Suprapubic skin (tissue), 4 donors: ENCODE data around the gene NRF1. TPM values are rescaled to one million over a fixed set of nuclear protein-coding genes. Genes with fewer than 3 reads are reported as not detected.
"Not testable (repeated sequence)": the region's sequence is repeated elsewhere in the genome, so short reads cannot be mapped to it uniquely, and the experiment has no call there.

ENCODE experiments used
- DNase-seq, 2 donors: peaks; one replicate each; pipeline ENCODE4 v3.0.0-alpha.2; 2019; ENCODE audit warnings: low spot score in 2 of 2
- H3K27ac ChIP-seq: fragments of 200-600 bp; sonication (generic); one replicate; pipeline ENCODE4 v1.5.1; 2019
- H3K27me3 ChIP-seq: fragments of 200-600 bp; sonication (generic); one replicate; pipeline ENCODE4 v1.5.1; 2019
- H3K36me3 ChIP-seq: fragments of 200-600 bp; sonication (generic); one replicate; pipeline ENCODE4 v1.5.1; 2019
- H3K4me1 ChIP-seq: fragments of 200-600 bp; sonication (generic); one replicate; pipeline ENCODE4 v1.5.1; 2019
- H3K4me3 ChIP-seq: fragments of 200-600 bp; sonication (generic); one replicate; pipeline ENCODE4 v1.5.1; 2019; ENCODE audit warnings: mild to moderate bottlenecking
- H3K9me3 ChIP-seq: fragments of 200-600 bp; sonication (generic); one replicate; pipeline ENCODE4 v1.5.1; 2019
- CTCF ChIP-seq, 2 donors: fragments of 200-600 bp in 1 of 2; fragments of 450-650 bp in 1 of 2; sonication (generic) in 1 of 2; IDR thresholded peaks; one replicate each; pipeline ENCODE4 v1.5.1; 2016 to 2019; ENCODE audit warnings: antibody characterized with exemption in 2 of 2, mild to moderate bottlenecking in 1 of 2, moderate library complexity in 1 of 2
- EP300 ChIP-seq: sonication (generic); formaldehyde crosslinking; IDR thresholded peaks from one replicate; pipeline ENCODE4 v1.6.1; 2017; ENCODE audit warnings: antibody characterized with exemption
- POLR2A ChIP-seq, 2 donors: fragments of 450-650 bp; IDR thresholded peaks; one replicate each; pipeline ENCODE4 v1.6.1; 2017; ENCODE audit warnings: antibody characterized with exemption in 2 of 2, mild to moderate bottlenecking in 2 of 2, moderate library complexity in 2 of 2
- POLR2AphosphoS5 ChIP-seq, 3 donors: sonication (generic); formaldehyde crosslinking; IDR thresholded peaks; one replicate each; pipeline ENCODE4 v1.6.1; 2017; ENCODE audit warnings: antibody characterized with exemption in 3 of 3
- WGBS: methylation state at CpG from one replicate; pipeline ENCODE4 v1.1.5; 2018; 5-methylcytosine and 5-hydroxymethylcytosine counted together
- total RNA-seq, 4 donors: library from RNA; depleted of rRNA; stranded (reverse); fragments of >200 nt; gene quantifications; one replicate each; pipeline ENCODE4 v1.1.0, GENCODE V29; 2016

NRF1 gene
- total RNA-seq, 4 donors from 2014 or later: 11.7 to 33.2 (median 15.5) TPM

- no peaks in the 10 kb centered on the region for H3K4me1 ChIP-seq
- no peaks in the 10 kb centered on the region for H3K36me3 ChIP-seq
- no peak for DNase-seq
- H3K27ac ChIP-seq: no peak overlapping the region
- no peak for TF ChIP-seq EP300
- no peaks in the 10 kb centered on the region for H3K27me3 ChIP-seq
- no peaks in the 10 kb centered on the region for H3K9me3 ChIP-seq
- H3K4me3 ChIP-seq: no peak overlapping the region
- 93% methylated on average over 2 of the region's 2 CpGs for WGBS
These were observed 35.4 kb upstream of the NRF1 start for GRCh38 chr7:129576138-129576537.

GRCh38 chr7:129578829-129579228 is 32.7 kb upstream of the NRF1 start:
- 90% methylated on average over 10 of the region's 12 CpGs for WGBS
- Histone ChIP-seq H3K4me1 (no peaks in the 10 kb centered on the region), H3K27me3 (no peaks in the 10 kb centered on the region), H3K9me3 (no peaks in the 10 kb centered on the region), H3K4me3 (no peak overlapping the region), H3K27ac (no peak overlapping the region), H3K36me3 (no peaks in the 10 kb centered on the region)
- TF ChIP-seq CTCF (IDR thresholded peaks at IDR 0.05): no peak
- no peak for TF ChIP-seq POLR2A (IDR thresholded peaks at IDR 0.05)
- TF ChIP-seq POLR2AphosphoS5 (IDR thresholded peaks at IDR 0.05): no peak
- TF ChIP-seq EP300: no peak
- no peak for DNase-seq

- H3K4me3 ChIP-seq, H3K27ac ChIP-seq, DNase-seq, H3K4me1 ChIP-seq, H3K36me3 ChIP-seq, H3K27me3 ChIP-seq: not testable (repeated sequence)
- H3K9me3 ChIP-seq: peaks cover 14% of the 10 kb centered on the region
- 88% methylated on average over 5 of the region's 5 CpGs for WGBS
These were observed 25.3 kb upstream of the NRF1 start for GRCh38 chr7:129586179-129586578.

GRCh38 chr7:129588268-129588667 is 23.3 kb upstream of the NRF1 start:
- DNase-seq: no peak
- TF ChIP-seq EP300 (no peak), POLR2A (IDR thresholded peaks at IDR 0.05) (no peak), CTCF (IDR thresholded peaks at IDR 0.05) (no peak), POLR2AphosphoS5 (IDR thresholded peaks at IDR 0.05) (no peak)

GRCh38 chr7:129591868-129592267 is 19.7 kb upstream of the NRF1 start:
- no peak overlapping the region for H3K4me3 ChIP-seq
- no peaks in the 10 kb centered on the region for H3K9me3 ChIP-seq
- TF ChIP-seq CTCF (IDR thresholded peaks at IDR 0.05) (no peak), POLR2AphosphoS5 (IDR thresholded peaks at IDR 0.05) (no peak), POLR2A (IDR thresholded peaks at IDR 0.05) (no peak), EP300 (no peak)
- WGBS: 96% methylated on average over 4 of the region's 4 CpGs
- no peak overlapping the region for H3K27ac ChIP-seq
- no peak for DNase-seq
- H3K36me3 ChIP-seq: no peaks in the 10 kb centered on the region
- no peaks in the 10 kb centered on the region for H3K4me1 ChIP-seq
- H3K27me3 ChIP-seq: no peaks in the 10 kb centered on the region

More at GRCh38 chr7:129588268-129588667, 23.3 kb upstream of the NRF1 start:
- Histone ChIP-seq H3K4me1 (no peaks in the 10 kb centered on the region), H3K27me3 (no peaks in the 10 kb centered on the region), H3K27ac (no peak overlapping the region), H3K9me3 (peaks cover 14% of the 10 kb centered on the region), H3K4me3 (no peak overlapping the region), H3K36me3 (no peaks in the 10 kb centered on the region)

GRCh38 chr7:129596386-129596785 is 15.1 kb upstream of the NRF1 start:
- not testable (repeated sequence) for H3K4me3 ChIP-seq, DNase-seq, H3K9me3 ChIP-seq, H3K27ac ChIP-seq, H3K4me1 ChIP-seq, H3K27me3 ChIP-seq, H3K36me3 ChIP-seq
- 66% methylated on average over 6 of the region's 6 CpGs for WGBS

- no peaks in the 10 kb centered on the region for H3K9me3 ChIP-seq
- H3K27ac ChIP-seq: no peak overlapping the region
- TF ChIP-seq POLR2AphosphoS5 (IDR thresholded peaks at IDR 0.05) (no peak), POLR2A (IDR thresholded peaks at IDR 0.05) (no peak), CTCF (IDR thresholded peaks at IDR 0.05) (no peak), EP300 (no peak)
- no peaks in the 10 kb centered on the region for H3K27me3 ChIP-seq
- no peaks in the 10 kb centered on the region for H3K36me3 ChIP-seq
- no peaks in the 10 kb centered on the region for H3K4me1 ChIP-seq
- no peak overlapping the region for H3K4me3 ChIP-seq
- no peak for DNase-seq
These were observed 13.8 kb upstream of the NRF1 start for GRCh38 chr7:129597672-129598071.
